ENCODE data around the gene DDX24. TPM values are rescaled to one million over a fixed set of nuclear protein-coding genes. Genes with fewer than 3 reads are reported as not detected.

DDX24 gene
- polyA plus RNA-seq, 2 of the 4 experiments (the other 2 are of a cell fraction): 121 to 161 TPM

DNA sequence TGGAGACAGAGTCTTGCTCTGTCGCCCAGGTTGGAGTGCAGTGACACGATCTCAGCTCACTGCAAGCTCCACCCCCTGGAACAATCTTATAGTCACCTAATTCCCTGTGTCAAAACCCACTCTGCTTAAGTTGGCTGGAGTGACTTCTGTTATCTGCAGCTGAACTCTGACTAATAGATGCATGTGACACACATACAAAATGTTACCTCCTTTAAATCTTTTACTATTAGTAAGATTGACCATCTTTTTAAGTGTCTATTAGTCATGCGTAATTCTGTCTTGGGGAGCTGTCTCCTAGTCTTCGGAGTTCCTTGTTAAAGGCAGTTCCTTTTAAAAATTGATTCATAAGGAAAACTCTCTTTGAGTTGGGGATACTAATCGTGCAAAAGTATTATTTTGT lies 7.5 kb upstream of the DDX24 start:
- no peak for DNase-seq (ENCODE audit: low read depth in 1 of 2, low spot score in 1 of 2)
- CTCF ChIA-PET: interaction anchor here (1.6 kb wide), 1 partner anchor 149 kb away, joined by 3 read pairs; no protein-coding TSS in a partner anchor

DNA sequence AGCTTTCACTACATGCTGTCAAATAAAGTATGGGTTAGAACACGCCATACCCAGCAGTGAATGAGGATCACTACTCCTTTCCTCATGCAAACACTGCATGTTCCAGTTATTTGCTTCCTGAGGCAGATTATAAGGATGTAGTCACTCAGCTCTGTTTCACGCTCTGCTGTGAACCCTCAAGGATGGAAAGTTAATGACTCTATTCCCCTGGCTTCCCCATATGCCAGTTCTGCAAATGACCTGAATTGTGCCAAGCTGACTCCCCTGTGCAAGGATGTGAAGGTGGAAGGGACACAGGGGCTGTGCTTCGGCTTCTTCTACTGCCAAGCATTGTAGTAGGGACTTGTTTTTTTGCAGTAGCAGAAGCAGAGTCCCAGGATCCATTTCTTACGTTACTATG lies 6.9 kb upstream of the DDX24 start:
- POLR2A ChIA-PET: no interaction called here
- Histone ChIP-seq H3K4me3 (no peak overlapping the region), H3K4me1 (no peaks in the 10 kb centered on the region), H3K27ac (no peak overlapping the region), H3K9me3 (no peaks in the 10 kb centered on the region), H3K4me2 (no peak overlapping the region)
- CTCF ChIA-PET: interaction anchor here (1.6 kb wide), 1 partner anchor 148 kb away, joined by 3 read pairs; no protein-coding TSS in a partner anchor
- FAIRE-seq (no peak), DNase-seq (ENCODE audit: low read depth in 1 of 2, low spot score in 1 of 2) (no peak), ATAC-seq (no peak)
- WGBS (ENCODE audit: missing lambda C conversion rate): 88% methylated on average over 4 of the region's 4 CpGs
- TF ChIP-seq NFE2L2 (conservative IDR thresholded peaks at IDR 0.05; ENCODE audit: low read length) (no peak), ZSCAN20 (CRISPR knock-in tag; IDR thresholded peaks at IDR 0.05) (no peak), HOXB13 (CRISPR knock-in tag; IDR thresholded peaks at IDR 0.05; ENCODE audit: low read depth) (no peak), KDM5A (IDR thresholded peaks at IDR 0.05) (no peak), SREBF2 (IDR thresholded peaks at IDR 0.05) (no peak), MYC (IDR thresholded peaks at IDR 0.05; ENCODE audit: borderline replicate concordance, low read length) (no peak), RARB (CRISPR knock-in tag; IDR thresholded peaks at IDR 0.05) (no peak), CBX2 (IDR thresholded peaks at IDR 0.05; ENCODE audit: borderline replicate concordance, low read depth) (no peak), ZC3H11A (IDR thresholded peaks at IDR 0.05) (no peak), RCOR1 (IDR thresholded peaks at IDR 0.05; ENCODE audit: low read depth, low read length) (no peak), POLR2AphosphoS2 (conservative IDR thresholded peaks at IDR 0.05; ENCODE audit: low read length) (no peak), POLR2A (IDR thresholded peaks at IDR 0.05; ENCODE audit: low read length) (no peak)

More for the DNA sequence above, 7.5 kb upstream of the DDX24 start:
- Histone ChIP-seq H3K4me1 (no peaks in the 10 kb centered on the region), H3K27ac (no peak overlapping the region), H3K4me2 (no peak overlapping the region), H3K4me3 (no peak overlapping the region), H3K9me3 (no peaks in the 10 kb centered on the region)
- WGBS (ENCODE audit: missing lambda C conversion rate): 86% methylated on average over 5 of the region's 5 CpGs
- POLR2A ChIA-PET: no interaction called here
- FAIRE-seq (no peak), ATAC-seq (no peak)
- TF ChIP-seq RFX5 (IDR thresholded peaks at IDR 0.05): no peak
- TF ChIP-seq FOSB (CRISPR knock-in tag; IDR thresholded peaks at IDR 0.05): no peak
- TF ChIP-seq MAFK (IDR thresholded peaks at IDR 0.05; ENCODE audit: partially characterized antibody): no peak
- TF ChIP-seq BCL3 (IDR thresholded peaks at IDR 0.05): no peak
- TF ChIP-seq HDAC2 (IDR thresholded peaks at IDR 0.05): no peak
- no peak for TF ChIP-seq HES2 (IDR thresholded peaks at IDR 0.05)
- TF ChIP-seq FOSL2 (IDR thresholded peaks at IDR 0.05): no peak
- no peak for TF ChIP-seq FOSL2 (CRISPR knock-in tag; IDR thresholded peaks at IDR 0.05)
- no peak for TF ChIP-seq EHF (CRISPR knock-in tag; IDR thresholded peaks at IDR 0.05)
- TF ChIP-seq ZC3H11A (IDR thresholded peaks at IDR 0.05): no peak
- TF ChIP-seq TP53 (CRISPR knock-in tag; IDR thresholded peaks at IDR 0.05): no peak

GRCh38 chr14:94081386-94081820 lies 401 bp upstream of the DDX24 start:
- peak overlapping the region; percentile 80 to 91 for H3K27ac ChIP-seq
- POLR2A ChIA-PET: interaction anchor here (0.8 to 1.4 kb wide), 6 partner anchors 14 to 55 kb away, joined by 3 to 6 read pairs (median 3); partner anchors contain the start of gene IFI27L2
- H3K4me3 ChIP-seq: peak overlapping the region; percentile 89
- CTCF ChIA-PET: interaction anchor here (1.1 to 1.3 kb wide), 2 partner anchors 18 to 141 kb away, joined by 3 read pairs; no protein-coding TSS in a partner anchor
- DNase-seq (ENCODE audit: low read depth in 1 of 2, low spot score in 1 of 2) (no peak), ATAC-seq (peak; percentile 13 to 16; a peak in 3 of 6 replicates), FAIRE-seq (no peak)
- 11% methylated on average over 19 of the region's 19 CpGs for whole genome bisulfite sequencing (ENCODE audit: missing lambda C conversion rate)
- peaks cover 9% of the 10 kb centered on the region; the same call in 2 of the 3 replicates for H3K9me3 ChIP-seq
- H3K4me1 ChIP-seq: peaks cover 14% of the 10 kb centered on the region
- peak overlapping the region; percentile 72 for H3K4me2 ChIP-seq
- TF ChIP-seq RFX5 (IDR thresholded peaks at IDR 0.05) (no peak), HOXA7 (CRISPR knock-in tag; IDR thresholded peaks at IDR 0.05) (no peak), FOSL2 (IDR thresholded peaks at IDR 0.05) (no peak), FOSL2 (CRISPR knock-in tag; IDR thresholded peaks at IDR 0.05) (no peak), CEBPB (IDR thresholded peaks at IDR 0.05) (no peak), NR3C1 (IDR thresholded peaks at IDR 0.05) (no peak), HOXB13 (CRISPR knock-in tag; IDR thresholded peaks at IDR 0.05; ENCODE audit: low read depth) (no peak), ZFP36 (IDR thresholded peaks at IDR 0.05; ENCODE audit: borderline replicate concordance, partially characterized antibody) (no peak), CBX2 (IDR thresholded peaks at IDR 0.05; ENCODE audit: borderline replicate concordance, low read depth) (no peak), BCL3 (IDR thresholded peaks at IDR 0.05) (no peak)
- TF ChIP-seq, protein P1, sequence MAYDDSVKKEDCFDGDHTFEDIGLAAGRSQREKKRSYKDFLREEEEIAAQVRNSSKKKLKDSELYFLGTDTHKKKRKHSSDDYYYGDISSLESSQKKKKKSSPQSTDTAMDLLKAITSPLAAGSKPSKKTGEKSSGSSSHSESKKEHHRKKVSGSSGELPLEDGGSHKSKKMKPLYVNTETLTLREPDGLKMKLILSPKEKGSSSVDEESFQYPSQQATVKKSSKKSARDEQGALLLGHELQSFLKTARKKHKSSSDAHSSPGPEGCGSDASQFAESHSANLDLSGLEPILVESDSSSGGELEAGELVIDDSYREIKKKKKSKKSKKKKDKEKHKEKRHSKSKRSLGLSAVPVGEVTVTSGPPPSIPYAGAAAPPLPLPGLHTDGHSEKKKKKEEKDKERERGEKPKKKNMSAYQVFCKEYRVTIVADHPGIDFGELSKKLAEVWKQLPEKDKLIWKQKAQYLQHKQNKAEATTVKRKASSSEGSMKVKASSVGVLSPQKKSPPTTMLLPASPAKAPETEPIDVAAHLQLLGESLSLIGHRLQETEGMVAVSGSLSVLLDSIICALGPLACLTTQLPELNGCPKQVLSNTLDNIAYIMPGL (CRISPR knock-in tag; IDR thresholded peaks at IDR 0.05; ENCODE audit: borderline replicate concordance): no peak
- TF ChIP-seq, protein P2, sequence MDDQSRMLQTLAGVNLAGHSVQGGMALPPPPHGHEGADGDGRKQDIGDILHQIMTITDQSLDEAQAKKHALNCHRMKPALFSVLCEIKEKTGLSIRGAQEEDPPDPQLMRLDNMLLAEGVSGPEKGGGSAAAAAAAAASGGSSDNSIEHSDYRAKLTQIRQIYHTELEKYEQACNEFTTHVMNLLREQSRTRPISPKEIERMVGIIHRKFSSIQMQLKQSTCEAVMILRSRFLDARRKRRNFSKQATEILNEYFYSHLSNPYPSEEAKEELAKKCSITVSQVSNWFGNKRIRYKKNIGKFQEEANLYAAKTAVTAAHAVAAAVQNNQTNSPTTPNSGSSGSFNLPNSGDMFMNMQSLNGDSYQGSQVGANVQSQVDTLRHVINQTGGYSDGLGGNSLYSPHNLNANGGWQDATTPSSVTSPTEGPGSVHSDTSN (IDR thresholded peaks at IDR 0.05): no peak
- TF ChIP-seq, protein P3, sequence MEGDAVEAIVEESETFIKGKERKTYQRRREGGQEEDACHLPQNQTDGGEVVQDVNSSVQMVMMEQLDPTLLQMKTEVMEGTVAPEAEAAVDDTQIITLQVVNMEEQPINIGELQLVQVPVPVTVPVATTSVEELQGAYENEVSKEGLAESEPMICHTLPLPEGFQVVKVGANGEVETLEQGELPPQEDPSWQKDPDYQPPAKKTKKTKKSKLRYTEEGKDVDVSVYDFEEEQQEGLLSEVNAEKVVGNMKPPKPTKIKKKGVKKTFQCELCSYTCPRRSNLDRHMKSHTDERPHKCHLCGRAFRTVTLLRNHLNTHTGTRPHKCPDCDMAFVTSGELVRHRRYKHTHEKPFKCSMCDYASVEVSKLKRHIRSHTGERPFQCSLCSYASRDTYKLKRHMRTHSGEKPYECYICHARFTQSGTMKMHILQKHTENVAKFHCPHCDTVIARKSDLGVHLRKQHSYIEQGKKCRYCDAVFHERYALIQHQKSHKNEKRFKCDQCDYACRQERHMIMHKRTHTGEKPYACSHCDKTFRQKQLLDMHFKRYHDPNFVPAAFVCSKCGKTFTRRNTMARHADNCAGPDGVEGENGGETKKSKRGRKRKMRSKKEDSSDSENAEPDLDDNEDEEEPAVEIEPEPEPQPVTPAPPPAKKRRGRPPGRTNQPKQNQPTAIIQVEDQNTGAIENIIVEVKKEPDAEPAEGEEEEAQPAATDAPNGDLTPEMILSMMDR (IDR thresholded peaks at IDR 0.05): no peak

All from A549 (cell line).